ENCODE data around the gene SND1.

GRCh38 chr7:128031901-128032604 is 380.1 kb downstream of the SND1 start:
- no peak for TF ChIP-seq CTCF (IDR thresholded peaks at IDR 0.05)
- no peak for TF ChIP-seq EZH2 (IDR thresholded peaks at IDR 0.05; ENCODE audit: borderline replicate concordance, insufficient read depth, low read depth, low read length, poor library complexity, severe bottlenecking)

All from B cell (primary cell).